Measurements from ENCODE around the gene KDM2A. TPM values are rescaled to one million over a fixed set of nuclear protein-coding genes. Genes with fewer than 3 reads are reported as not detected.
"Not testable (repeated sequence)": the region's sequence is repeated elsewhere in the genome, so short reads cannot be mapped to it uniquely, and the experiment has no call there.

Gene KDM2A
- total RNA-seq, 1 experiment from 2014 or later, result 50.4 TPM

GRCh38 chr11:67120881-67121710 is 2.0 kb downstream of the KDM2A start:
- CTCF ChIA-PET, result no interaction called here
- peaks cover 7 to 13% of the 10 kb centered on the region in 2 experiments for H3K4me1 ChIP-seq (ENCODE audit: control insufficient read depth in 1 of 2, insufficient read depth in 2 of 2, low read length in 2 of 2)
- H3K4me2 ChIP-seq (ENCODE audit: low read length), result peak overlapping the region; percentile 96
- peak overlapping the region; percentile 13; the same call in 1 of the 2 replicates for H3K27ac ChIP-seq (ENCODE audit: low read depth, low read length)
- ATAC-seq, result no peak
- no peak for TF ChIP-seq TCF7L2 (IDR thresholded peaks at IDR 0.05; ENCODE audit: borderline replicate concordance, extremely low read depth, insufficient read depth, insufficient read length)
- DNase-seq (ENCODE audit: low read depth, low spot score), result no peak
- no peaks in the 10 kb centered on the region for H3K9me2 ChIP-seq (ENCODE audit: insufficient read depth)
- POLR2A ChIA-PET, result no interaction called here
- no peaks in the 10 kb centered on the region for H4K20me1 ChIP-seq (ENCODE audit: insufficient read depth)
- H3K36me3 ChIP-seq (ENCODE audit: control insufficient read depth in 1 of 2, insufficient read depth in 2 of 2, low read length in 2 of 2), result peaks cover 7 to 10% of the 10 kb centered on the region in 2 experiments; a peak in 3 of 4 replicates
- peaks cover 59% of the 10 kb centered on the region for H3K79me2 ChIP-seq (ENCODE audit: insufficient read depth, low read length)
- intact Hi-C loops (cut with micrococcal nuclease), result no loop called here
- peak overlapping the region; percentile 85 for H3K9ac ChIP-seq (ENCODE audit: low read length)
- no peak overlapping the region for H2AFZ ChIP-seq (ENCODE audit: low read depth, low read length, poor library complexity, severe bottlenecking)
- TSS peak; percentile 55 for BruUV-seq (replicated peaks)
- peak overlapping the region; percentile 91 to 95 for H3K4me3 ChIP-seq (replicated peaks in 1 of 2; ENCODE audit: low read depth in 1 of 2, low read length in 2 of 2)
- no peaks in the 10 kb centered on the region for H3K9me3 ChIP-seq (ENCODE audit: control insufficient read depth in 1 of 2, insufficient read depth in 1 of 2, low read depth in 1 of 2, low read length in 2 of 2)
- RAD21 ChIA-PET (ENCODE audit: low non-redundant PET in 1 of 2, low total read pairs in 2 of 2, uncharacterized antibody in 2 of 2, unreplicated experiment in 2 of 2), result no interaction called here
- no peaks in the 10 kb centered on the region for H3K27me3 ChIP-seq (ENCODE audit: insufficient read depth, low read length)

GRCh38 chr11:67123801-67124200 is 4.7 kb downstream of the KDM2A start:
- H3K4me3 ChIP-seq (replicated peaks in 1 of 2; ENCODE audit: low read depth in 1 of 2, low read length in 2 of 2); RAD21 ChIA-PET (ENCODE audit: low non-redundant PET in 1 of 2, low total read pairs in 2 of 2, uncharacterized antibody in 2 of 2, unreplicated experiment in 2 of 2); DNase-seq (ENCODE audit: low read depth, low spot score); H2AFZ ChIP-seq (ENCODE audit: low read depth, low read length, poor library complexity, severe bottlenecking); H3K9me2 ChIP-seq (ENCODE audit: insufficient read depth); BruUV-seq (replicated peaks); H3K27ac ChIP-seq (ENCODE audit: low read depth, low read length); H3K4me2 ChIP-seq (ENCODE audit: low read length); H3K27me3 ChIP-seq (ENCODE audit: insufficient read depth, low read length); intact Hi-C loops (cut with micrococcal nuclease); ATAC-seq; H4K20me1 ChIP-seq (ENCODE audit: insufficient read depth); CTCF ChIA-PET; H3K9me3 ChIP-seq (ENCODE audit: control insufficient read depth in 1 of 2, insufficient read depth in 1 of 2, low read depth in 1 of 2, low read length in 2 of 2); H3K9ac ChIP-seq (ENCODE audit: low read length); POLR2A ChIA-PET: not testable (repeated sequence)
- peaks cover 7 to 10% of the 10 kb centered on the region in 2 experiments; a peak in 3 of 4 replicates for H3K36me3 ChIP-seq (ENCODE audit: control insufficient read depth in 1 of 2, insufficient read depth in 2 of 2, low read length in 2 of 2)
- peaks cover 85% of the 10 kb centered on the region for H3K79me2 ChIP-seq (ENCODE audit: insufficient read depth, low read length)
- H3K4me1 ChIP-seq (ENCODE audit: control insufficient read depth in 1 of 2, insufficient read depth in 2 of 2, low read length in 2 of 2), result peaks cover 7 to 10% of the 10 kb centered on the region in 2 experiments

- H3K27me3 ChIP-seq (ENCODE audit: insufficient read depth, low read length); H3K9me3 ChIP-seq (ENCODE audit: control insufficient read depth in 1 of 2, insufficient read depth in 1 of 2, low read depth in 1 of 2, low read length in 2 of 2); BruUV-seq (replicated peaks); RAD21 ChIA-PET (ENCODE audit: low non-redundant PET in 1 of 2, low total read pairs in 2 of 2, uncharacterized antibody in 2 of 2, unreplicated experiment in 2 of 2); H3K36me3 ChIP-seq (ENCODE audit: control insufficient read depth in 1 of 2, insufficient read depth in 2 of 2, low read length in 2 of 2); POLR2A ChIA-PET; H3K9me2 ChIP-seq (ENCODE audit: insufficient read depth); H3K4me1 ChIP-seq (ENCODE audit: control insufficient read depth in 1 of 2, insufficient read depth in 2 of 2, low read length in 2 of 2); H3K4me3 ChIP-seq (replicated peaks in 1 of 2; ENCODE audit: low read depth in 1 of 2, low read length in 2 of 2); DNase-seq (ENCODE audit: low read depth, low spot score); H3K27ac ChIP-seq (ENCODE audit: low read depth, low read length); H4K20me1 ChIP-seq (ENCODE audit: insufficient read depth); H3K4me2 ChIP-seq (ENCODE audit: low read length); H3K9ac ChIP-seq (ENCODE audit: low read length); H2AFZ ChIP-seq (ENCODE audit: low read depth, low read length, poor library complexity, severe bottlenecking); CTCF ChIA-PET; ATAC-seq: not testable (repeated sequence)
- intact Hi-C loops (cut with micrococcal nuclease), result loop anchor here (5.0 kb wide), 1 partner anchor 36 kb away; no protein-coding TSS in a partner anchor
- H3K79me2 ChIP-seq (ENCODE audit: insufficient read depth, low read length), result peaks cover 87% of the 10 kb centered on the region
Measured at GRCh38 chr11:67126243-67126642, 7.2 kb downstream of the KDM2A start.

All from HCT116 (cell line).